GM12891 (cell line): ENCODE measurements around the gene MS4A15.

Source experiments
- DNase-seq: peaks from one replicate; pipeline ENCODE4 v3.0.0; 2011; ENCODE audit warnings: low spot score; ENCODE audit not compliant: insufficient read length
- FAIRE-seq: peaks from 2 replicates; lab custom pipeline; 2011; peaks lifted over from hg19 to GRCh38; lab: Jason Lieb, UNC
- PAX5 ChIP-seq: IDR thresholded peaks from 2 replicates; pipeline ENCODE4 v1.6.1; 2011; ENCODE audit warnings: low read length, moderate library complexity, mild to moderate bottlenecking; ENCODE audit not compliant: insufficient read depth, severe bottlenecking
- POLR2A ChIP-seq: IDR thresholded peaks from 2 replicates; pipeline ENCODE4 v1.6.1; 2011; ENCODE audit warnings: low read depth, low read length, control low read depth
- POLR2AphosphoS5 ChIP-seq: IDR thresholded peaks from 2 replicates; pipeline ENCODE4 v1.6.1; 2011; ENCODE audit warnings: low read depth, low read length, control low read depth
- POU2F2 ChIP-seq: IDR thresholded peaks from 2 replicates; pipeline ENCODE4 v1.6.1; 2011; ENCODE audit warnings: low read depth, mild to moderate bottlenecking, control low read depth, low read length, moderate library complexity
- SPI1 ChIP-seq: IDR thresholded peaks from 2 replicates; pipeline ENCODE4 v1.6.1; 2011; ENCODE audit warnings: low read depth, low read length, control low read depth
- TAF1 ChIP-seq: IDR thresholded peaks from 2 replicates; pipeline ENCODE4 v1.6.1; 2011; ENCODE audit warnings: low read depth, low read length, control low read depth

Gene MS4A15

DNA sequence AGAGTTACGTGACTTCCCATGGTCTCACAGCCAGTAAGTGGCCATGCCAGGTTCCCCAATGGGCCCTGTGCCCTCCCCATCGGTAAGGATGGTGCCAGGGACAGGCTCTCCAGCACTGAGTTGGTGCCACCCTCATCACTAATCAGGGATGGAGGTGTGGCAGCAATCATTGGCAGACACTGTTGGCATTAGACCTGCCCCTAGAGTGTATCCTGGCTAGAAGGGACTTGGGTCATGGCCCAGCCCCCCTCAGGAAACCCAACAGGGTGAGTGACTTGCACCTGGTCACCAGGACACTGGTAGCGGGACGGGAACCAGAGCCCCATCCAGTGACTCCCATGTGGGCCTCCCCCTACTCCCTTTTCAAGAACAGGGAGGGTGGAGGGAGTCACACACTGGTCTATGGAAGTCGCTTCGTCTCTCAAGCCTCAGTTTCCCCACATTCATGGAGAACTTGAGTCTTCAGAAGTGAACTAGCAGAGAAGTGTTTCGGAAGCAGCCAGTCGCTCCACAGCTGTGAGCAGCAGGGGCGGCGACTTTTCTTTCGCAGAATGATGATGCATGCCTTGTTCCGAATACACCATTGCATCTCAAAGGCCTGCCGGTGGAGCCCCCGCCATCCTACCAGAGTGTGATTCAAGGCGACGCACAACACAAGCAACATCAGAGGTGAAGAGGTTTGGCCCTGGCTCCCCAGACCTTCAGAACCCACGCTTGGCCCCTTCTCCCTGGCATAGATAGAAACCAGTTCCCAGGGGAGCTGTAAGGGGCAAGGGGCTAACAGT lies 41.4 kb downstream of the MS4A15 start:
- TF ChIP-seq TAF1 (no peak), POU2F2 (no peak), POLR2A (no peak), POLR2AphosphoS5 (no peak), SPI1 (no peak), PAX5 (no peak)
- no peak for FAIRE-seq

DNA sequence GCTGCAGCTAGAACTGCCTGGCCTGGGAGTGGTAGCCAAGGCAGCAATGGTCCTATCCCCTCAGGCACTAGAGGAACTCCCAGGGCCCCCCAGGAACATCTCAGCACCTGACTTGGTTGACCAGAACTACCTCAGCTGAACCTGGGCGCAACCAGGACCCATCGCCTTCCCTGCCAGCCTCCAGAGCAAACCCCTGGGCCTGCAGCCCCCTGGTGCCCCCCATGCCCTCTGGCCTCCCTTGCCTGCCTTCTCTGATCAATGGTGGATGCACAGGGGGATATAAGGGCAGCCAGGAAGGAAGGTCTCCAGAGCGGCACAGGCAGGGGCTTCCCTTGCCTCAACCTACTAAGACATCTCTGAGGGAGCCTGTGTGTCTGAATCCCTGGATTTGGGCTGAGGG lies 42.0 kb downstream of the MS4A15 start:
- no peak for FAIRE-seq
- DNase-seq = no peak
- TF ChIP-seq POU2F2 = no peak
- no peak for TF ChIP-seq TAF1
- no peak for TF ChIP-seq SPI1
- no peak for TF ChIP-seq PAX5
- TF ChIP-seq POLR2A = no peak
- TF ChIP-seq POLR2AphosphoS5 = no peak

More for the DNA sequence above, 41.4 kb downstream of the MS4A15 start:
- DNase-seq = no peak

DNA sequence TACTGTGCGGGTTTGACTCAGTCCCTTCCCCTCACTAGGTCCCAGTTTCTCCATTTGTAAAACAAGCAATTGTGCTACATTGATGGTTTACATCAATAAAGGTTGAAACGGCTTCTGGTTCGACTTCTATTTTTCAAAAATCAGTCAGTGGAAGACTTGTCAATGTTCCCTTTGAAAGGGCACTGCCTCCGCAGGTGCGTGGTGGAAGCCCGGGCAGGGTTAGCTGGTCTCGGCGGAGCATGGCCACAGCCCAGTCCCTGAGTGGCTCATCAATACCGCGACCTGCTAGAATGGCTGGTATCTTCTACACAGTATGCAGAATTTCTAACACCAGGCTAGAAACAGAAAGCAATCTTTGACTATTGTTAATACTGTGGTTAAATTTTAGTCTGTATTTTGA lies 44.5 kb downstream of the MS4A15 start:
- no peak for FAIRE-seq
- no peak for TF ChIP-seq TAF1
- no peak for TF ChIP-seq SPI1
- no peak for TF ChIP-seq POLR2A
- TF ChIP-seq POLR2AphosphoS5 = no peak
- TF ChIP-seq PAX5 = no peak
- no peak for TF ChIP-seq POU2F2
- no peak for DNase-seq

DNA sequence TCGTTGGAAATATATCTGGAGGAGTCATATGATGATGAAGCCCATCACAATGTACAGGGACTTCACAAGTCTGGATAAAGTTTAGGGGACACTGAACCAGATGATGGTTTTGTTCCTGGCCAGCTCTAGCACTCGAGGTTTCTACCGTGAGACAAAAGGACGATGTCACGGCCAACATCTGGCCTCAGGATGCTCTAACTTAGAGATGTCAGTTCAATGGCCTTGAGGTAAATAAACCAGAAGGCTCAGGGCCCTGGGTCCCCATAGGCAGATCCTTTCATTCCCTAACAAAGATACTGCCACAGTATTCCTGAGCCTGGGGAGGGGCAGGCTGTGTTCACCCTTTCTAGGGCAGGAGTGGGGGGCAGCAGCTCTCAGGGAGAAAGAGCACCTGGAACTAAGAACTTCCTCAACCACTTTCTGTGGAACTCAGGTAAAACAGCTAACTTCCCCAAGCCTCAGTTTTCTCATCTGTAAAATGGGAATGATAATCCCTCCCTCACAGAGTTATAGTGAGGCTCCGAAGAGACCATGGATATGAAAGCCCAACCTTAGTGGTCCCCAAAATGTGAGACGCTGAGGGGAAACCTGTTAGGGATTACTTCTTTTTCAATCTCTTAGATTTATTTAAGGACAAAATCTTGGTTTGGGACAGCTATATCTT lies 46.7 kb downstream of the MS4A15 start:
- DNase-seq (no peak), FAIRE-seq (no peak)
- no peak for TF ChIP-seq POLR2AphosphoS5
- no peak for TF ChIP-seq TAF1
- TF ChIP-seq PAX5 = no peak
- no peak for TF ChIP-seq SPI1
- TF ChIP-seq POLR2A = no peak
- no peak for TF ChIP-seq POU2F2

DNA sequence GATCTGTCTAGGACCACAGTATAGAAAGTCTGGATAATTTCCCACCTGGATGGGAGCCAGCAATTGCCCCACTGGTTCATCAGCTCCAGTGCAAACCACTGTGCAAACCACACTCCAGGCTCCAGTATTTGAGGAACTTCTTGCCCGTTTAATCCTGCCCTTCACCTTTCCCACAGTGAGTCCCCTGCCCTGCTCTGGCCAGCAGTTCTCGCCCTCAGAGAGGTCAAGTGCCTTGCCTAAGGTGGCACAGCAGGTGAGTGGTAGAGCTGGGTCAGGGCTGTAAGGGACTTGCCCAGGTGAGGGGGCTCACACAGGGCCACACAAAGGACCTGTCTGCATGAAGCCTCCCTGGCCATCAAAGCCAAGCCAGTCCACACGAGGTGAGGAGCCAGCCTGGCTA lies 52.6 kb downstream of the MS4A15 start:
- no peak for DNase-seq
- no peak for FAIRE-seq
- TF ChIP-seq POU2F2 = no peak
- no peak for TF ChIP-seq POLR2A
- TF ChIP-seq TAF1 = no peak
- TF ChIP-seq POLR2AphosphoS5 = no peak
- TF ChIP-seq SPI1 = no peak
- TF ChIP-seq PAX5 = no peak

DNA sequence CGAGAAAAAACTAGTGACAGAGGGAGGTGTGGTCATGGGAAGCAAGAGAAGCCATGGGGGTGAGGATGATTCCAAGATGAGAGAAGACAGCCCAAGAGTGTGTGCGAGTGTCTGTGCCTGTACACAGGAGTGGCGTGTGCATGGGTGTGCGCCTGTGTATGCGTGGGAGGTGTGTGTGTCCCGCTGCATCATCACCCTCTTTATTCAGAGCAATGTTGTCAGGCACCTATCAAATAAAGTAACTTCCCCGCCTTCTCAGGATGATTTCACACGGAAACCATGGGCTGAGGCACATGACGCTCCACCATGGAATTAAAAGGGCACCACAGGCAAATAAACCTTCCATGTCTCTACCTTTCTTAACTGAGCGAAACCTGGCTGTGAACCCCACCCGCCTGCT lies 53.0 kb downstream of the MS4A15 start:
- TF ChIP-seq POLR2A (no peak), POU2F2 (no peak), PAX5 (no peak), TAF1 (no peak), SPI1 (no peak), POLR2AphosphoS5 (no peak)
- FAIRE-seq = no peak
- no peak for DNase-seq

DNA sequence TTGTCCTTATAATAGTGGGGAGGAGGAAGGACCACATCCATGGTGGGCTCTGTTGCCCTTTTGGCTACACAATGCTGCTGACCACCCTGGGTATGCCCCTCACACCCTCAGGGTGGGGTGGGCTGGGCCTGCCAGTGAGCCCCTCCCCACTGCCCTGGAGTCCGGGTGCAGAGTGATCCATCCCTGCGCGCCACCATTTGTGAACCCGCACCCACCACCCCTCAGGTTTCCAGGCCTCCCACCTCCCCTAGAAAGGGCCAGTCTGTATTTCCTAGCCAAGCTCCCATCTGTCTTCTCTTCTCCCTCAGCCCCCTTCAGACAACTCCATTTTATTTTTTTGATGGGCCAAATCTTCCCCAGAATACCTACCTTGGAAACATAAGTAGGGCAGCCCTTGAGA lies 53.5 kb downstream of the MS4A15 start:
- FAIRE-seq (no peak), DNase-seq (no peak)
- no peak for TF ChIP-seq PAX5
- no peak for TF ChIP-seq POLR2AphosphoS5
- no peak for TF ChIP-seq SPI1

DNA sequence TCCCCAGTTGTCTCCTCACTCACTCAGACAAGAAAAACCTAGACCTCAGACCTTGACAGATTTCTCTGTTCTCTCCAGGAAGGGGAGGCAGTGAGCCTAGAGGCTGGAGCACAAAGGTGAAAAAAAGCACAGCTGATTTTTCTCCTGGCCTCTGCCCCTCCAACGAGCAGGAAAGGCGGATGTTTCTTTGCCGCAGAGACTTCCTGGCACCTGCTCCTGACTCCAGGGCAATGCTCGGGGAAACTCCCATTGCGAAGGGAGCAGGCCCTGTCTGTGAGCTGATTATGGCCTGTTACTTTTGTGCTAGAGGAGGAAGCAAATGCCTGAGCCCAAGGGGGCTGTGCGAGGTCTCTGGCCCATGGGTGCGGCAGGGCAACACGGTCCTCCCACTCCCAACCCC lies 53.9 kb downstream of the MS4A15 start:
- TF ChIP-seq SPI1 (no peak), PAX5 (no peak), POLR2A (no peak), POU2F2 (no peak), POLR2AphosphoS5 (no peak), TAF1 (no peak)
- no peak for FAIRE-seq
- DNase-seq = no peak

DNA sequence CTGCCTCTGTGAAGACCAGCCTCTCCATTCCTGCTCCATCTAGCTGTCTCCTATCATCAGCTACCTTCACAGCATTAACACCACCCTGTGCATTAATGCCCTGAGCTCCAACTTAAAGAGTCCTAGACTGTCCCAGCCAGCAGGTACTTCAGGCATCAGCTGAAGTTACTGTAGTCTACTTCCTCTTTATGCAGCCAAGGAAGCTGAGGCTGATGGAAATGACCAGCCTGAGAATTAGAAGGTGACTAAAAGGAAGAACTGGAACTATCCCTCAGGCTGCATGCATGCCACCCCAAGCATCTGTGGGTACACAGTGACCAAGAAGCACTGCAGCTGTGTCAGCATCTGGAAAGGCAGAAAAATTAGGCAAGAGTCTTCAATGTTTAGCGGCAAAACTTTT lies 56.7 kb downstream of the MS4A15 start:
- no peak for TF ChIP-seq POU2F2
- TF ChIP-seq PAX5 = no peak
- no peak for TF ChIP-seq TAF1
- no peak for TF ChIP-seq POLR2A
- TF ChIP-seq SPI1 = 0 out of 2 replicates have a peak, but pooled peaks have one; percentile 36
- FAIRE-seq = peak; percentile 26
- no peak for DNase-seq
